NT2/D1 (cell line): ENCODE results near the gene MACROH2A2.

Experiments used
- DNase-seq: peaks from one replicate; pipeline ENCODE4 v3.0.0-alpha.2; 2011; ENCODE audit warnings: low read depth, low spot score
- H3K27me3 ChIP-seq: 2 replicates; pipeline ENCODE4 v1.6.0; 2011; ENCODE audit warnings: mild to moderate bottlenecking; ENCODE audit not compliant: insufficient read length, insufficient read depth
- H3K36me3 ChIP-seq: 2 replicates; pipeline ENCODE4 v1.6.1; 2011; ENCODE audit warnings: mild to moderate bottlenecking, low read length, mixed read lengths; ENCODE audit not compliant: insufficient read depth, insufficient read length
- H3K4me1 ChIP-seq: 2 replicates; pipeline ENCODE4 v1.5.1; 2011; ENCODE audit not compliant: insufficient read depth, insufficient read length
- H3K4me3 ChIP-seq: 2 replicates; pipeline ENCODE4 v1.5.1; 2011; ENCODE audit warnings: low read depth; ENCODE audit not compliant: insufficient read length
- H3K9ac ChIP-seq: 2 replicates; pipeline ENCODE4 v1.6.0; 2011; ENCODE audit warnings: low read depth; ENCODE audit not compliant: insufficient read length
- H3K9me3 ChIP-seq: 2 replicates; pipeline ENCODE4 v1.5.1; 2011; ENCODE audit warnings: mild to moderate bottlenecking, low read length; ENCODE audit not compliant: insufficient read depth
- SUZ12 ChIP-seq: IDR thresholded peaks from 2 replicates; pipeline ENCODE4 v1.6.1; 2011; ENCODE audit not compliant: insufficient read length, insufficient read depth; ENCODE audit errors: extremely low read depth
- YY1 ChIP-seq: IDR thresholded peaks from 2 replicates; pipeline ENCODE4 v1.6.1; 2011; ENCODE audit not compliant: insufficient read length, insufficient read depth
- ZNF274 ChIP-seq: IDR thresholded peaks from 2 replicates; pipeline ENCODE4 v1.6.1; 2011; ENCODE audit warnings: mild to moderate bottlenecking, low read depth, low read length

MACROH2A2 gene

GRCh38 chr10:70123817-70124216, 71.2 kb downstream of the MACROH2A2 start:
- DNase-seq, result no peak
- TF ChIP-seq SUZ12, result no peak
- H3K36me3 ChIP-seq, result peaks cover 12% of the 10 kb centered on the region
- H3K4me1 ChIP-seq, result no peaks in the 10 kb centered on the region
- no peaks in the 10 kb centered on the region for H3K27me3 ChIP-seq
- H3K9me3 ChIP-seq, result no peaks in the 10 kb centered on the region; the same call in 1 of the 2 replicates
- no peak overlapping the region for H3K4me3 ChIP-seq
- H3K9ac ChIP-seq, result no peak overlapping the region

GRCh38 chr10:70124415-70124814, 71.8 kb downstream of the MACROH2A2 start:
- no peaks in the 10 kb centered on the region; the same call in 1 of the 2 replicates for H3K9me3 ChIP-seq
- no peak overlapping the region for H3K9ac ChIP-seq
- no peak for DNase-seq
- H3K36me3 ChIP-seq, result peaks cover 10% of the 10 kb centered on the region
- no peak overlapping the region for H3K4me3 ChIP-seq
- no peak for TF ChIP-seq YY1
- TF ChIP-seq ZNF274, result no peak
- no peak for TF ChIP-seq SUZ12
- H3K4me1 ChIP-seq, result no peaks in the 10 kb centered on the region
- no peaks in the 10 kb centered on the region for H3K27me3 ChIP-seq

- H3K4me3 ChIP-seq, result no peak overlapping the region
- H3K9ac ChIP-seq, result no peak overlapping the region
- H3K36me3 ChIP-seq, result peaks cover 7% of the 10 kb centered on the region
- H3K27me3 ChIP-seq, result no peaks in the 10 kb centered on the region
- no peaks in the 10 kb centered on the region; the same call in 1 of the 2 replicates for H3K9me3 ChIP-seq
- no peak for TF ChIP-seq ZNF274
- no peaks in the 10 kb centered on the region for H3K4me1 ChIP-seq
- no peak for DNase-seq
These were observed 72.3 kb downstream of the MACROH2A2 start for GRCh38 chr10:70124918-70125317.

- DNase-seq, result no peak
- no peaks in the 10 kb centered on the region for H3K4me1 ChIP-seq
- no peaks in the 10 kb centered on the region for H3K36me3 ChIP-seq
- no peaks in the 10 kb centered on the region; the same call in 1 of the 2 replicates for H3K9me3 ChIP-seq
- no peak overlapping the region for H3K9ac ChIP-seq
- no peak overlapping the region for H3K4me3 ChIP-seq
- no peaks in the 10 kb centered on the region for H3K27me3 ChIP-seq
- TF ChIP-seq SUZ12, result no peak
- TF ChIP-seq YY1, result no peak
- no peak for TF ChIP-seq ZNF274
These were observed 73.4 kb downstream of the MACROH2A2 start for GRCh38 chr10:70125918-70126552.

- Histone ChIP-seq H3K27me3 (peaks cover 4% of the 10 kb centered on the region), H3K36me3 (no peaks in the 10 kb centered on the region), H3K9ac (no peak overlapping the region), H3K9me3 (no peaks in the 10 kb centered on the region; the same call in 1 of the 2 replicates), H3K4me3 (no peak overlapping the region), H3K4me1 (no peaks in the 10 kb centered on the region)
- no peak for DNase-seq
- TF ChIP-seq ZNF274, result no peak
These were observed 74.2 kb downstream of the MACROH2A2 start for GRCh38 chr10:70126700-70127395.

GRCh38 chr10:70130878-70131559, 78.4 kb downstream of the MACROH2A2 start:
- DNase-seq, result no peak
- Histone ChIP-seq H3K4me3 (no peak overlapping the region), H3K27me3 (peaks cover 20% of the 10 kb centered on the region), H3K9me3 (no peaks in the 10 kb centered on the region), H3K36me3 (no peaks in the 10 kb centered on the region), H3K9ac (no peak overlapping the region), H3K4me1 (no peaks in the 10 kb centered on the region)
- TF ChIP-seq SUZ12, result no peak
- TF ChIP-seq ZNF274, result no peak
- TF ChIP-seq YY1, result no peak

- no peaks in the 10 kb centered on the region for H3K9me3 ChIP-seq
- no peak for DNase-seq
- H3K4me3 ChIP-seq, result no peak overlapping the region
- H3K4me1 ChIP-seq, result no peaks in the 10 kb centered on the region
- H3K9ac ChIP-seq, result no peak overlapping the region
- peaks cover 20% of the 10 kb centered on the region for H3K27me3 ChIP-seq
- no peaks in the 10 kb centered on the region for H3K36me3 ChIP-seq
- no peak for TF ChIP-seq SUZ12
- TF ChIP-seq YY1, result no peak
These were observed 78.9 kb downstream of the MACROH2A2 start for GRCh38 chr10:70131560-70131937.
